PC-3 (cell line): ENCODE results near the gene GARIN3. TPM values are rescaled to one million over a fixed set of nuclear protein-coding genes. Genes with fewer than 3 reads are reported as not detected.

Experiments
- ATAC-seq: fragments of 200-7000 bp; cut with Tn5 transposase; 2 replicates; pipeline ENCODE4 v1.9.1; 2020; ENCODE audit warnings: mild to moderate bottlenecking, moderate library complexity
- BruUV-seq: library from RNA; stranded (reverse); fragments of 400-500 nt; replicated peaks from 2 replicates; lab custom pipeline; 2021; lab: Mats Ljungman, UMichigan
- CTCF ChIA-PET: fragments of 300-600 bp; sonication (Branson Sonifier 250); formaldehyde crosslinking; loops from one replicate; lab custom pipeline; 2022; ENCODE audit warnings: antibody characterized with exemption; lab: Charles Lee
- POLR2A ChIA-PET: fragments of 300-600 bp; sonication (Branson Sonifier 250); formaldehyde crosslinking; loops from one replicate; lab custom pipeline; 2022; ENCODE audit warnings: antibody characterized with exemption; ENCODE audit not compliant: unreplicated experiment; lab: Charles Lee
- DNase-seq: peaks from one replicate; pipeline ENCODE4 v3.0.0-alpha.2; 2015
- H2AFZ ChIP-seq: fragments of 300-600 bp; sonication (generic); 2 replicates; pipeline ENCODE4 v1.6.0; 2016; ENCODE audit warnings: antibody characterized with exemption, low read length
- H3F3A ChIP-seq: fragments of 300-600 bp; sonication (generic); one replicate; pipeline ENCODE4 v1.6.0; 2017; ENCODE audit warnings: antibody characterized with exemption, low read length, control low read depth, mild to moderate bottlenecking; ENCODE audit not compliant: unreplicated experiment
- H3K27ac ChIP-seq: fragments of 300-600 bp; sonication (generic); 2 replicates; pipeline ENCODE4 v1.5.1; 2016; ENCODE audit warnings: mild to moderate bottlenecking, low read length
- H3K27me3 ChIP-seq: fragments of 300-600 bp; sonication (generic); 2 replicates; pipeline ENCODE4 v1.6.1; 2016; ENCODE audit warnings: low read length, mixed read lengths
- H3K36me3 ChIP-seq: fragments of 300-600 bp; sonication (generic); 2 replicates; pipeline ENCODE4 v1.6.1; 2016; ENCODE audit warnings: low read depth, mixed run types, low read length, mixed read lengths
- H3K4me1 ChIP-seq: fragments of 300-600 bp; sonication (generic); 2 replicates; pipeline ENCODE4 v1.5.1; 2016; ENCODE audit warnings: low read length; ENCODE audit not compliant: insufficient read depth
- H3K4me2 ChIP-seq: fragments of 300-600 bp; sonication (generic); 2 replicates; pipeline ENCODE4 v1.6.0; 2016; ENCODE audit warnings: low read length
- H3K4me3 ChIP-seq: fragments of 300-600 bp; sonication (generic); 2 replicates; pipeline ENCODE4 v1.5.1; 2016; ENCODE audit warnings: mild to moderate bottlenecking, low read length, mixed read lengths
- H3K79me2 ChIP-seq: fragments of 300-600 bp; sonication (generic); 2 replicates; pipeline ENCODE4 v1.6.1; 2017; ENCODE audit warnings: low read length, mixed read lengths
- H3K9ac ChIP-seq: fragments of 300-600 bp; sonication (generic); 2 replicates; pipeline ENCODE4 v1.6.0; 2016; ENCODE audit warnings: mild to moderate bottlenecking, low read length
- H3K9me2 ChIP-seq: fragments of 300-600 bp; sonication (generic); replicated peaks from 2 replicates; pipeline ENCODE4 v1.6.1; 2016; ENCODE audit warnings: mixed run types, low read length, mixed read lengths
- H3K9me3 ChIP-seq: fragments of 300-600 bp; sonication (generic); 2 replicates; pipeline ENCODE4 v1.6.1; 2016; ENCODE audit warnings: low read length, mixed read lengths
- H4K20me1 ChIP-seq: fragments of 300-600 bp; sonication (generic); 2 replicates; pipeline ENCODE4 v1.6.1; 2016; ENCODE audit warnings: low read length, mixed read lengths
- CTCF ChIP-seq: fragments of 300-600 bp; sonication (generic); conservative IDR thresholded peaks from 2 replicates; pipeline ENCODE4 v1.5.1; 2017; ENCODE audit warnings: antibody characterized with exemption, low read depth, mild to moderate bottlenecking, low read length
- EZH2 ChIP-seq: fragments of 300-600 bp; sonication (generic); IDR thresholded peaks from one replicate; pipeline ENCODE4 v1.6.1; 2017; ENCODE audit warnings: antibody characterized with exemption, mild to moderate bottlenecking, low read length; ENCODE audit not compliant: unreplicated experiment
- EZH2phosphoT487 ChIP-seq: fragments of 300-600 bp; sonication (generic); IDR thresholded peaks from 2 replicates; pipeline ENCODE4 v1.6.1; 2018; ENCODE audit warnings: mild to moderate bottlenecking, antibody characterized with exemption, low read length, borderline replicate concordance
- intact Hi-C: fragments of 100-400 bp; cut with micrococcal nuclease; formaldehyde crosslinking; loops from 2 replicates; pipeline ENCODE4 v1.9.0; 2023
- total RNA-seq: library from RNA; depleted of rRNA; stranded (reverse); fragments of >200 nt; gene quantifications from 2 replicates; pipeline ENCODE4 v1.2.3, GENCODE V29; 2014

GARIN3 gene
- total RNA-seq, 1 experiment from 2014 or later, result not detected

- no peak overlapping the region for H3K4me3 ChIP-seq
- no TSS peak for BruUV-seq
- H3K9me3 ChIP-seq, result no peaks in the 10 kb centered on the region
- CTCF ChIA-PET, result no interaction called here
- H3K4me1 ChIP-seq, result no peaks in the 10 kb centered on the region
- POLR2A ChIA-PET, result no interaction called here
- no peak for DNase-seq
- ATAC-seq, result no peak
- no peak overlapping the region for H3K4me2 ChIP-seq
- no peaks in the 10 kb centered on the region for H4K20me1 ChIP-seq
- no peaks in the 10 kb centered on the region for H3F3A ChIP-seq
- intact Hi-C loops, result no loop called here
- no peak for TF ChIP-seq EZH2phosphoT487
- no peak for TF ChIP-seq CTCF
- TF ChIP-seq EZH2, result no peak
- H3K27ac ChIP-seq, result no peak overlapping the region
- H3K36me3 ChIP-seq, result no peaks in the 10 kb centered on the region
- H3K9me2 ChIP-seq, result no peaks in the 10 kb centered on the region
- H2AFZ ChIP-seq, result no peak overlapping the region
- H3K9ac ChIP-seq, result no peak overlapping the region
- no peaks in the 10 kb centered on the region for H3K79me2 ChIP-seq
- H3K27me3 ChIP-seq, result peaks cover 98% of the 10 kb centered on the region
Observed at GRCh38 chr5:157164521-157164920, 1.5 kb downstream of the GARIN3 start.

- no peak overlapping the region for H3K4me3 ChIP-seq
- no peaks in the 10 kb centered on the region for H3K4me1 ChIP-seq
- no peak overlapping the region for H3K4me2 ChIP-seq
- ATAC-seq (no peak), DNase-seq (no peak)
- intact Hi-C loops, result no loop called here
- BruUV-seq, result no TSS peak
- no peak overlapping the region for H3K27ac ChIP-seq
- H3F3A ChIP-seq, result no peaks in the 10 kb centered on the region
- no peaks in the 10 kb centered on the region for H3K79me2 ChIP-seq
- CTCF ChIA-PET, result no interaction called here
- no peak overlapping the region for H2AFZ ChIP-seq
- H3K36me3 ChIP-seq, result no peaks in the 10 kb centered on the region
- H3K9me3 ChIP-seq, result no peaks in the 10 kb centered on the region
- peaks cover 99% of the 10 kb centered on the region for H3K27me3 ChIP-seq
- H3K9ac ChIP-seq, result no peak overlapping the region
- H4K20me1 ChIP-seq, result no peaks in the 10 kb centered on the region
- no peak for TF ChIP-seq EZH2phosphoT487
- no peak for TF ChIP-seq CTCF
- no peak for TF ChIP-seq EZH2
- POLR2A ChIA-PET, result no interaction called here
- H3K9me2 ChIP-seq, result no peaks in the 10 kb centered on the region
Observed at GRCh38 chr5:157162919-157163510, 3.0 kb downstream of the GARIN3 start.

- ChIA-PET CTCF (interaction anchor here (0.5 kb wide), 1 partner anchor 13 kb away, joined by 3 read pairs; no protein-coding TSS in a partner anchor), POLR2A (interaction anchor here (0.7 kb wide), 1 partner anchor 10 kb away, joined by 3 read pairs; no protein-coding TSS in a partner anchor)
- Histone ChIP-seq H3K36me3 (no peaks in the 10 kb centered on the region), H3K4me2 (no peak overlapping the region), H3K4me1 (no peaks in the 10 kb centered on the region), H4K20me1 (no peaks in the 10 kb centered on the region), H3K9me3 (no peaks in the 10 kb centered on the region), H3K27me3 (peaks cover 96% of the 10 kb centered on the region), H3K9ac (no peak overlapping the region), H3K79me2 (no peaks in the 10 kb centered on the region), H3K27ac (no peak overlapping the region), H3K9me2 (no peaks in the 10 kb centered on the region), H2AFZ (no peak overlapping the region), H3K4me3 (no peak overlapping the region), H3F3A (no peaks in the 10 kb centered on the region)
- TF ChIP-seq CTCF (no peak), EZH2phosphoT487 (no peak), EZH2 (no peak)
- ATAC-seq, result no peak
- intact Hi-C loops, result no loop called here
- no TSS peak for BruUV-seq
- no peak for DNase-seq
Observed at GRCh38 chr5:157161996-157162395, 4.1 kb downstream of the GARIN3 start.
